Measurements from ENCODE around the gene PPM1B. TPM values are rescaled to one million over a fixed set of nuclear protein-coding genes. Genes with fewer than 3 reads are reported as not detected.

The PPM1B gene
- total RNA-seq, 2 experiments from 2014 or later: 52.7 to 54.2 TPM

GRCh38 chr2:44277541-44277940 lies 108.9 kb downstream of the PPM1B start:
- H3K4me3 Mint-ChIP-seq: no peak overlapping the region
- no peaks in the 10 kb centered on the region for H3K9me3 Mint-ChIP-seq
- no peak for DNase-seq
- H3K27me3 Mint-ChIP-seq: no peaks in the 10 kb centered on the region
- no peak overlapping the region for H3K27ac Mint-ChIP-seq
- H3K4me1 Mint-ChIP-seq: no peaks in the 10 kb centered on the region
- H3K36me3 Mint-ChIP-seq (ENCODE audit: low read depth): no peaks in the 10 kb centered on the region
- POLR2A ChIA-PET: no interaction called here
- CTCF ChIA-PET: no interaction called here

DNA sequence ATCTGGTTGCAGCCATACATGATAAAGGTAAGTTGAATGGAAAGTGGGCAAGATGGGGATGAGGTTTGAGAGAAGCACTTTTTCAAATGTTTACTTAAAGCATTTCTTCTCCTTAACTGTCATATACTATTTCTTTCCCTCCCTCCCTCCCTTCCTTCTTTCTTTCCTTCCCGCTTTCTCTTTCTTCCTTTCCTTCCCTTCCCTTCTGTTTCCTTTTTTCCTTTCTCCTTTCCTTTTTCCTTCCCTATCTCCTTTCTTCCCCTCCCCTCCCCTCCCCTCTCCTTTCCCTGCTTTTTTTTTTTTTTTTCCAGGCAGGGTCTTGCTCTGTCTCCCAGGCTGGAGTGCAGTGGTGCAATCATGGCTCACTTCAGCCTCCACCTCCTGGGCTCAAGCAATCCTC lies 112.2 kb downstream of the PPM1B start:
- ChIA-PET POLR2A (no interaction called here), CTCF (no interaction called here)
- H3K27me3 Mint-ChIP-seq: no peaks in the 10 kb centered on the region
- no peaks in the 10 kb centered on the region for H3K9me3 Mint-ChIP-seq
- H3K27ac Mint-ChIP-seq: no peak overlapping the region
- H3K4me1 Mint-ChIP-seq: no peaks in the 10 kb centered on the region
- no peak for DNase-seq
- no peaks in the 10 kb centered on the region for H3K36me3 Mint-ChIP-seq (ENCODE audit: low read depth)
- H3K4me3 Mint-ChIP-seq: no peak overlapping the region

Other genes with a start within 250 kb of the PPM1B start
- 10 to 100 TPM; 77.6 to 80.2 TPM for gene LRPPRC, start 172.9 kb upstream of the PPM1B start, total RNA-seq
- under 1 TPM in 1 of 2 experiments, not detected in 1; 0.22 TPM for gene SLC3A1, start 106.6 kb downstream of the PPM1B start, total RNA-seq
- 10 to 100 TPM; 21.3 to 23.7 TPM for gene PREPL, start 192.6 kb downstream of the PPM1B start, total RNA-seq
- gene CAMKMT, start 193.1 kb downstream of the PPM1B start, total RNA-seq: 10 to 100 TPM; 12.1 to 13.7 TPM